ENCODE data around the gene ZC2HC1C. TPM values are rescaled to one million over a fixed set of nuclear protein-coding genes. Genes with fewer than 3 reads are reported as not detected.

Gene ZC2HC1C
- polyA plus RNA-seq, 1 donor (not counting 4 experiments of a cell fraction or from before 2014, with no cell fraction given), result 0.68 TPM

GRCh38 chr14:75113932-75114539 is 44.6 kb downstream of the ZC2HC1C start:
- no peaks in the 10 kb centered on the region for H3K9me3 ChIP-seq (ENCODE audit: control insufficient read depth, low read depth, low read length)
- H3K27ac ChIP-seq (ENCODE audit: control insufficient read depth, insufficient read depth, low read length), result no peak overlapping the region
- DNase-seq (ENCODE audit: low read depth, low spot score), result no peak
- FAIRE-seq, result peak; percentile 26
- no peaks in the 10 kb centered on the region for H3K27me3 ChIP-seq (ENCODE audit: control insufficient read depth, extremely low read depth, insufficient read depth, low read length)
- H2AFZ ChIP-seq (ENCODE audit: control insufficient read depth, low read length), result no peak overlapping the region
- peaks cover 10 to 24% of the 10 kb centered on the region in 2 experiments for H3K36me3 ChIP-seq (ENCODE audit: control insufficient read depth in 2 of 2, extremely low read depth in 1 of 2, insufficient read depth in 2 of 2, low read length in 2 of 2)
- H3K4me3 ChIP-seq (ENCODE audit: control insufficient read depth in 2 of 3, extremely low read depth in 1 of 3, insufficient read depth in 2 of 3, low read depth in 1 of 3, low read length in 3 of 3), result no peak overlapping the region
- TF ChIP-seq EZH2 (IDR thresholded peaks at IDR 0.05; ENCODE audit: low read length) (no peak), CTCF (optimal IDR thresholded peaks at IDR 0.05 in 1 of 3, IDR thresholded peaks at IDR 0.05 in 1 of 3, conservative IDR thresholded peaks at IDR 0.05 in 1 of 3; ENCODE audit: extremely low read depth in 1 of 3, insufficient read depth in 2 of 3, low read length in 3 of 3) (no peak)
- H3K9me1 ChIP-seq (ENCODE audit: control insufficient read depth, extremely low read depth, insufficient read depth, low read length), result no peaks in the 10 kb centered on the region
- no peaks in the 10 kb centered on the region for H4K20me1 ChIP-seq (ENCODE audit: control insufficient read depth, extremely low read depth, insufficient read depth, low read length)
- no peak overlapping the region for H3K4me2 ChIP-seq (ENCODE audit: control insufficient read depth, extremely low read depth, insufficient read depth, low read depth, low read length)
- dilution Hi-C loops (cut with MboI; ENCODE audit: extremely low pct_ligation_motif_present, low sequenced_read_pairs), result no loop called here
- H3K79me2 ChIP-seq (ENCODE audit: control insufficient read depth, insufficient read depth, low read length), result no peaks in the 10 kb centered on the region
- no peak overlapping the region for H3K9ac ChIP-seq (ENCODE audit: control insufficient read depth, extremely low read depth, insufficient read depth, low read length)
- H3K4me1 ChIP-seq (ENCODE audit: control insufficient read depth, extremely low read depth, insufficient read depth, low read length), result no peaks in the 10 kb centered on the region

- DNase-seq (ENCODE audit: low read depth, low spot score) (no peak), FAIRE-seq (no peak)
- Histone ChIP-seq H3K4me2 (ENCODE audit: control insufficient read depth, extremely low read depth, insufficient read depth, low read depth, low read length) (no peak overlapping the region), H3K79me2 (ENCODE audit: control insufficient read depth, insufficient read depth, low read length) (no peaks in the 10 kb centered on the region), H3K9ac (ENCODE audit: control insufficient read depth, extremely low read depth, insufficient read depth, low read length) (no peak overlapping the region), H3K27me3 (ENCODE audit: control insufficient read depth, extremely low read depth, insufficient read depth, low read length) (no peaks in the 10 kb centered on the region), H3K27ac (ENCODE audit: control insufficient read depth, insufficient read depth, low read length) (no peak overlapping the region), H3K4me1 (ENCODE audit: control insufficient read depth, extremely low read depth, insufficient read depth, low read length) (peaks cover 6% of the 10 kb centered on the region), H4K20me1 (ENCODE audit: control insufficient read depth, extremely low read depth, insufficient read depth, low read length) (no peaks in the 10 kb centered on the region), H2AFZ (ENCODE audit: control insufficient read depth, low read length) (no peak overlapping the region), H3K9me1 (ENCODE audit: control insufficient read depth, extremely low read depth, insufficient read depth, low read length) (no peaks in the 10 kb centered on the region), H3K9me3 (ENCODE audit: control insufficient read depth, low read depth, low read length) (no peaks in the 10 kb centered on the region), H3K36me3 (ENCODE audit: control insufficient read depth in 2 of 2, extremely low read depth in 1 of 2, insufficient read depth in 2 of 2, low read length in 2 of 2) (peaks cover 2 to 22% of the 10 kb centered on the region in 2 experiments), H3K4me3 (ENCODE audit: control insufficient read depth in 2 of 3, extremely low read depth in 1 of 3, insufficient read depth in 2 of 3, low read depth in 1 of 3, low read length in 3 of 3) (no peak overlapping the region)
- dilution Hi-C loops (cut with MboI; ENCODE audit: extremely low pct_ligation_motif_present, low sequenced_read_pairs), result no loop called here
- TF ChIP-seq EZH2 (IDR thresholded peaks at IDR 0.05; ENCODE audit: low read length), result no peak
- no peak for TF ChIP-seq CTCF (optimal IDR thresholded peaks at IDR 0.05 in 1 of 3, IDR thresholded peaks at IDR 0.05 in 1 of 3, conservative IDR thresholded peaks at IDR 0.05 in 1 of 3; ENCODE audit: extremely low read depth in 1 of 3, insufficient read depth in 2 of 3, low read length in 3 of 3)
Observed at GRCh38 chr14:75119056-75119455, 49.6 kb downstream of the ZC2HC1C start.
